HEK293 (cell line): ENCODE measurements around the gene ROPN1L.

ENCODE experiments used
- CTCF ChIA-PET: fragments of 350-600 bp; formaldehyde crosslinking; extraction: SDS; loops from one replicate; lab custom pipeline; 2021; ENCODE audit warnings: antibody characterized with exemption; lab: Yijun Ruan, JAX
- POLR2A ChIA-PET: fragments of 300-600 bp; formaldehyde crosslinking; extraction: SDS; loops from one replicate; lab custom pipeline; 2020; ENCODE audit warnings: antibody characterized with exemption, inconsistent platforms; lab: Yijun Ruan, JAX
- H3K27ac ChIP-seq: fragments of 200-500 bp; sonication (Bioruptor generic); 2 replicates; pipeline ENCODE4 v1.5.1; 2014; ENCODE audit warnings: low read depth, low read length, control low read depth, inconsistent platforms; ENCODE audit errors: extremely low read depth
- H3K36me3 ChIP-seq, 2 experiments: fragments of 200-500 bp in 1 of 2; sonication (Bioruptor generic) in 1 of 2; 1 replicate in 1 of 2; 2 replicates in 1 of 2; pipeline ENCODE4 v1.5.1; 2014 to 2017; ENCODE audit warnings: inconsistent platforms in 2 of 2, low read length in 2 of 2; ENCODE audit not compliant: control insufficient read depth in 2 of 2, insufficient read depth in 1 of 2
- H3K4me1 ChIP-seq: fragments of 200-500 bp; sonication (Bioruptor generic); 2 replicates; pipeline ENCODE4 v1.5.1; 2014; ENCODE audit warnings: mild to moderate bottlenecking, low read length, inconsistent platforms; ENCODE audit not compliant: control insufficient read depth, insufficient read depth
- H3K4me3 ChIP-seq: 2 replicates; pipeline ENCODE4 v1.5.1; 2011; ENCODE audit warnings: low read depth, mild to moderate bottlenecking, control low read depth, low read length, moderate library complexity
- H3K9me3 ChIP-seq: fragments of 200-500 bp; sonication (Bioruptor generic); 2 replicates; pipeline ENCODE4 v1.5.1; 2014; ENCODE audit warnings: low read depth, low read length, inconsistent platforms; ENCODE audit not compliant: control insufficient read depth, insufficient read depth
- GFI1B ChIP-seq: fragments of 450-650 bp; formaldehyde crosslinking; IDR thresholded peaks from 2 replicates; pipeline ENCODE4 v1.5.1; 2016; ENCODE audit warnings: missing biosample characterization, missing genetic modification characterization
- IKZF3 ChIP-seq: fragments of 450-650 bp; IDR thresholded peaks from 2 replicates; pipeline ENCODE4 v1.5.0; 2018; ENCODE audit warnings: missing biosample characterization, mild to moderate bottlenecking, missing genetic modification characterization, moderate library complexity
- KLF9 ChIP-seq: fragments of 450-650 bp; formaldehyde crosslinking; IDR thresholded peaks from 2 replicates; pipeline ENCODE4 v1.5.1; 2016; ENCODE audit warnings: missing biosample characterization, missing genetic modification characterization, low read depth
- PRDM10 ChIP-seq: fragments of 450-650 bp; formaldehyde crosslinking; IDR thresholded peaks from 2 replicates; pipeline ENCODE4 v1.5.1; 2016; ENCODE audit warnings: missing biosample characterization, missing genetic modification characterization
- SCRT1 ChIP-seq: fragments of 450-650 bp; formaldehyde crosslinking; IDR thresholded peaks from 2 replicates; pipeline ENCODE4 v1.5.1; 2016; ENCODE audit warnings: missing biosample characterization, missing genetic modification characterization, borderline replicate concordance
- TRIM28 ChIP-seq: IDR thresholded peaks from 2 replicates; pipeline ENCODE4 v1.6.1; 2011; ENCODE audit warnings: low read length, control low read depth, borderline replicate concordance
- YY1 ChIP-seq: fragments of 450-650 bp; formaldehyde crosslinking; IDR thresholded peaks from 2 replicates; pipeline ENCODE4 v1.5.1; 2018; ENCODE audit warnings: missing biosample characterization, missing genetic modification characterization
- ZBTB1 ChIP-seq: fragments of 450-650 bp; formaldehyde crosslinking; IDR thresholded peaks from 2 replicates; pipeline ENCODE4 v1.5.1; 2016; ENCODE audit warnings: missing biosample characterization, missing genetic modification characterization
- ZNF19 ChIP-seq: fragments of 450-650 bp; formaldehyde crosslinking; IDR thresholded peaks from 2 replicates; pipeline ENCODE4; 2016; ENCODE audit warnings: missing biosample characterization, missing genetic modification characterization, low read depth
- ZNF266 ChIP-seq: fragments of 450-650 bp; formaldehyde crosslinking; IDR thresholded peaks from 2 replicates; pipeline ENCODE4 v1.5.1; 2016; ENCODE audit warnings: missing biosample characterization, missing genetic modification characterization, low read depth
- ZNF302 ChIP-seq: fragments of 450-650 bp; formaldehyde crosslinking; IDR thresholded peaks from 2 replicates; pipeline ENCODE4 v1.5.1; 2016; ENCODE audit warnings: missing biosample characterization, missing genetic modification characterization, low read depth
- ZNF350 ChIP-seq: fragments of 450-650 bp; formaldehyde crosslinking; IDR thresholded peaks from 2 replicates; pipeline ENCODE4 v1.5.0; 2017; ENCODE audit warnings: missing biosample characterization, mild to moderate bottlenecking, missing genetic modification characterization
- ZNF37A ChIP-seq: fragments of 450-650 bp; IDR thresholded peaks from 2 replicates; pipeline ENCODE4 v1.5.1; 2018; ENCODE audit warnings: missing biosample characterization, missing genetic modification characterization
- ZNF510 ChIP-seq: fragments of 450-650 bp; formaldehyde crosslinking; IDR thresholded peaks from 2 replicates; pipeline ENCODE4 v1.5.1; 2018; ENCODE audit warnings: mild to moderate bottlenecking, missing genetic modification characterization, missing biosample characterization; ENCODE audit not compliant: insufficient replicate concordance
- ZNF521 ChIP-seq: fragments of 450-650 bp; formaldehyde crosslinking; IDR thresholded peaks from 2 replicates; pipeline ENCODE4 v1.5.1; 2017; ENCODE audit warnings: missing biosample characterization, mild to moderate bottlenecking, missing genetic modification characterization
- ZNF624 ChIP-seq: fragments of 450-650 bp; formaldehyde crosslinking; IDR thresholded peaks from 2 replicates; pipeline ENCODE4 v1.5.1; 2017; ENCODE audit warnings: missing biosample characterization, missing genetic modification characterization
- ZNF626 ChIP-seq: fragments of 450-650 bp; sonication (Bioruptor Pico); formaldehyde crosslinking; IDR thresholded peaks from 2 replicates; pipeline ENCODE4 v1.5.1; 2018; ENCODE audit warnings: missing biosample characterization, missing genetic modification characterization, inconsistent platforms
- ZNF654 ChIP-seq: fragments of 450-650 bp; formaldehyde crosslinking; IDR thresholded peaks from 2 replicates; pipeline ENCODE4 v1.5.1; 2016; ENCODE audit warnings: low read depth, missing biosample characterization, missing genetic modification characterization
- ZNF670 ChIP-seq: fragments of 450-650 bp; formaldehyde crosslinking; IDR thresholded peaks from 2 replicates; pipeline ENCODE4 v1.5.1; 2016; ENCODE audit warnings: missing biosample characterization, missing genetic modification characterization, low read depth
- ZNF747 ChIP-seq: fragments of 450-650 bp; formaldehyde crosslinking; IDR thresholded peaks from 2 replicates; pipeline ENCODE4 v1.5.1; 2016; ENCODE audit warnings: missing biosample characterization, missing genetic modification characterization
- ZNF777 ChIP-seq: fragments of 450-650 bp; formaldehyde crosslinking; IDR thresholded peaks from 2 replicates; pipeline ENCODE4 v1.5.1; 2017; ENCODE audit warnings: missing biosample characterization, missing genetic modification characterization, borderline replicate concordance
- TF ChIP-seq, protein P1 (sequence below): fragments of 450-650 bp; formaldehyde crosslinking; IDR thresholded peaks from 2 replicates; pipeline ENCODE4 v1.5.1; 2017; ENCODE audit warnings: missing biosample characterization, missing genetic modification characterization
- TF ChIP-seq, protein P2 (sequence below): fragments of 450-650 bp; formaldehyde crosslinking; IDR thresholded peaks from 2 replicates; pipeline ENCODE4 v1.5.1; 2016; ENCODE audit warnings: missing biosample characterization, missing genetic modification characterization, borderline replicate concordance

Gene ROPN1L

GRCh38 chr5:10423022-10423421 lies 18.7 kb upstream of the ROPN1L start:
- Histone ChIP-seq H3K36me3 (peaks cover 69 to 91% of the 10 kb centered on the region in 2 experiments), H3K4me1 (no peaks in the 10 kb centered on the region), H3K27ac (no peak overlapping the region)
- CTCF ChIA-PET: interaction anchor here (0.6 to 4.8 kb wide), 12 partner anchors 9 to 771 kb away, joined by 3 to 40 read pairs (median 4); no protein-coding TSS in a partner anchor
- TF ChIP-seq GFI1B (tag by site-specific recombination) (no peak), ZNF670 (tag by site-specific recombination) (no peak), KLF9 (tag by site-specific recombination) (no peak), ZNF302 (tag by site-specific recombination) (no peak), ZBTB1 (tag by site-specific recombination) (no peak), ZNF521 (tag by site-specific recombination) (no peak), IKZF3 (tag by site-specific recombination) (no peak), ZNF350 (no peak), ZNF37A (tag by site-specific recombination) (no peak), ZNF266 (tag by site-specific recombination) (no peak), ZNF19 (tag by site-specific recombination) (no peak), ZNF624 (tag by site-specific recombination) (no peak), SCRT1 (no peak), TRIM28 (no peak), YY1 (tag by site-specific recombination) (no peak), ZNF510 (tag by site-specific recombination) (no peak), ZNF777 (tag by site-specific recombination) (no peak), PRDM10 (tag by site-specific recombination) (no peak)
- TF ChIP-seq, protein P1, sequence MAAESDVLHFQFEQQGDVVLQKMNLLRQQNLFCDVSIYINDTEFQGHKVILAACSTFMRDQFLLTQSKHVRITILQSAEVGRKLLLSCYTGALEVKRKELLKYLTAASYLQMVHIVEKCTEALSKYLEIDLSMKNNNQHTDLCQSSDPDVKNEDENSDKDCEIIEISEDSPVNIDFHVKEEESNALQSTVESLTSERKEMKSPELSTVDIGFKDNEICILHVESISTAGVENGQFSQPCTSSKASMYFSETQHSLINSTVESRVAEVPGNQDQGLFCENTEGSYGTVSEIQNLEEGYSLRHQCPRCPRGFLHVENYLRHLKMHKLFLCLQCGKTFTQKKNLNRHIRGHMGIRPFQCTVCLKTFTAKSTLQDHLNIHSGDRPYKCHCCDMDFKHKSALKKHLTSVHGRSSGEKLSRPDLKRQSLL (tag by site-specific recombination): no peak
- TF ChIP-seq, all 188 proteins: peak for 0
- POLR2A ChIA-PET: interaction anchor here (0.6 to 1.7 kb wide), 3 partner anchors 43 to 69 kb away, joined by 3 to 6 read pairs (median 4); partner anchors contain the start of gene MARCHF6
- H3K4me3 ChIP-seq: no peak overlapping the region
- H3K9me3 ChIP-seq: no peaks in the 10 kb centered on the region

- Histone ChIP-seq H3K9me3 (no peaks in the 10 kb centered on the region), H3K4me1 (no peaks in the 10 kb centered on the region), H3K36me3 (peaks cover 68 to 90% of the 10 kb centered on the region in 2 experiments), H3K27ac (no peak overlapping the region), H3K4me3 (no peak overlapping the region)
- POLR2A ChIA-PET: interaction anchor here (1.7 kb wide), 1 partner anchor 71 kb away, joined by 4 read pairs; the partner anchor contains the start of gene MARCHF6
- no peak for TF ChIP-seq ZNF626 (tag by site-specific recombination)
- TF ChIP-seq, protein P2, sequence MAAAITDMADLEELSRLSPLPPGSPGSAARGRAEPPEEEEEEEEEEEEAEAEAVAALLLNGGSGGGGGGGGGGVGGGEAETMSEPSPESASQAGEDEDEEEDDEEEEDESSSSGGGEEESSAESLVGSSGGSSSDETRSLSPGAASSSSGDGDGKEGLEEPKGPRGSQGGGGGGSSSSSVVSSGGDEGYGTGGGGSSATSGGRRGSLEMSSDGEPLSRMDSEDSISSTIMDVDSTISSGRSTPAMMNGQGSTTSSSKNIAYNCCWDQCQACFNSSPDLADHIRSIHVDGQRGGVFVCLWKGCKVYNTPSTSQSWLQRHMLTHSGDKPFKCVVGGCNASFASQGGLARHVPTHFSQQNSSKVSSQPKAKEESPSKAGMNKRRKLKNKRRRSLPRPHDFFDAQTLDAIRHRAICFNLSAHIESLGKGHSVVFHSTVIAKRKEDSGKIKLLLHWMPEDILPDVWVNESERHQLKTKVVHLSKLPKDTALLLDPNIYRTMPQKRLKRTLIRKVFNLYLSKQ (tag by site-specific recombination): no peak
- no peak for TF ChIP-seq ZNF747 (tag by site-specific recombination)
- peak; percentile 57 for TF ChIP-seq ZNF654
- CTCF ChIA-PET: interaction anchor here (0.7 to 4.8 kb wide), 15 partner anchors 8 to 579 kb away, joined by 3 to 40 read pairs (median 3); partner anchors contain the start of gene ROPN1L
Observed at GRCh38 chr5:10424124-10424731, 17.5 kb upstream of the ROPN1L start.
